ENCODE results near the gene CNOT3. TPM values are rescaled to one million over a fixed set of nuclear protein-coding genes. Genes with fewer than 3 reads are reported as not detected.

Gene CNOT3
- total and polyA plus RNA-seq, 4 donors, result 23.5 to 40.4 (median 28.8) TPM

- Histone ChIP-seq H3K36me3 (ENCODE audit: control insufficient read depth in 4 of 4, insufficient read depth in 4 of 4, low read length in 4 of 4) (peaks cover 0 to 28% (median 6%) of the 10 kb centered on the region in 4 donors), H3K4me1 (ENCODE audit: control insufficient read depth in 5 of 5, insufficient read depth in 5 of 5, low read length in 5 of 5) (peaks cover 7 to 22% (median 9%) of the 10 kb centered on the region in 5 donors), H3K9ac (ENCODE audit: insufficient read depth in 1 of 2, low read length in 2 of 2) (peak within 1 kb of the TSS; percentile 71 to 81), H3K9me3 (ENCODE audit: control insufficient read depth in 4 of 4, insufficient read depth in 3 of 4, low read length in 3 of 4) (no peaks in the 10 kb centered on the region), H3K27ac (ENCODE audit: low read depth in 1 of 2, low read length in 1 of 2) (peak within 1 kb of the TSS; percentile 90 to 96), H3K27me3 (ENCODE audit: control insufficient read depth in 3 of 3, insufficient read depth in 3 of 3, low read length in 2 of 3) (peaks cover 0 to 2% (median 0%) of the 10 kb centered on the region in 3 donors), H3K4me3 (peak within 1 kb of the TSS; percentile 39)
- WGBS, 2 donors, result 0% methylated on average over 72 of the region's 72 CpGs
- TF ChIP-seq, protein P1, sequence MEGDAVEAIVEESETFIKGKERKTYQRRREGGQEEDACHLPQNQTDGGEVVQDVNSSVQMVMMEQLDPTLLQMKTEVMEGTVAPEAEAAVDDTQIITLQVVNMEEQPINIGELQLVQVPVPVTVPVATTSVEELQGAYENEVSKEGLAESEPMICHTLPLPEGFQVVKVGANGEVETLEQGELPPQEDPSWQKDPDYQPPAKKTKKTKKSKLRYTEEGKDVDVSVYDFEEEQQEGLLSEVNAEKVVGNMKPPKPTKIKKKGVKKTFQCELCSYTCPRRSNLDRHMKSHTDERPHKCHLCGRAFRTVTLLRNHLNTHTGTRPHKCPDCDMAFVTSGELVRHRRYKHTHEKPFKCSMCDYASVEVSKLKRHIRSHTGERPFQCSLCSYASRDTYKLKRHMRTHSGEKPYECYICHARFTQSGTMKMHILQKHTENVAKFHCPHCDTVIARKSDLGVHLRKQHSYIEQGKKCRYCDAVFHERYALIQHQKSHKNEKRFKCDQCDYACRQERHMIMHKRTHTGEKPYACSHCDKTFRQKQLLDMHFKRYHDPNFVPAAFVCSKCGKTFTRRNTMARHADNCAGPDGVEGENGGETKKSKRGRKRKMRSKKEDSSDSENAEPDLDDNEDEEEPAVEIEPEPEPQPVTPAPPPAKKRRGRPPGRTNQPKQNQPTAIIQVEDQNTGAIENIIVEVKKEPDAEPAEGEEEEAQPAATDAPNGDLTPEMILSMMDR (IDR thresholded peaks at IDR 0.05; ENCODE audit: control extremely low read depth, extremely low read depth), result peak; percentile 31
- peak; percentile 100 for DNase-seq
- ATAC-seq (ENCODE audit: insufficient read depth, low FRiP score), result peak; percentile 91
These were observed 22.0 kb downstream of the CNOT3 start, which contains the start of gene LENG1 for GRCh38 chr19:54159352-54160181. Gene LENG1, minus strand, starts transcription at chr19:54159721. Its CDS starts 26 bp downstream, at chr19:54159695.

DNA sequence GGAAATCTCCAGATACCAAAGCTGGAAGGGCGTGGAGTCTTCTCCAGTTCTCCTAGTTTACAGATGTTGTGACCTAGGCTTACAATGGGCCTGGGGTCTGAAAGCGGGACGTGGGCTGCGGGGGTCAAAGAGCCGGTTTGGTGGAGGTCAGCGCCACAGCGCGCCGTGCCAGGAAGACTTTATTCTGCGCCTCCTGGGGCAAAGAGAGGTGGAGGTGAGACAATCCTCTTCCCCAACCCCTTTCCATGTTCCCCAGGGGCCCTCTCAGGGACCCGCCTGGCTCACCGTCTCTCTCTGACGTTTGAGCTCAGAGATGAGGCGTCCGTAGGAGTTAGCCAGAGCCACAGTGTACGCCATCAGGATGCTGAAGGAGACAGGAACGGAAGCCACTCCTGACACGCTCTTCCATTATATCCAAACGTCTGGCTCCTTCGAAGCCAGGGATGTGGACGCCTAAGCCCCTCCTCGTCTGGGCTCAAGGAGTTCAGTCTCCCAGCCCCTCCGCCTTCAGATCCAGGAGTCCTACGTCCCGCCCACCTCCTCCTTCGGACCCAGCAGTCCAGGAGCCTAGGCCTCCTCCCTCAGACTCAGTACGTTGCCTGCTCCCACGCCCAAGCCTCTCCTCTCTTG is 22.7 kb downstream of the CNOT3 start:
- Histone ChIP-seq H3K9me3 (ENCODE audit: control insufficient read depth in 4 of 4, insufficient read depth in 3 of 4, low read length in 3 of 4) (no peaks in the 10 kb centered on the region), H3K4me1 (ENCODE audit: control insufficient read depth in 5 of 5, insufficient read depth in 5 of 5, low read length in 5 of 5) (peaks cover 7 to 22% (median 9%) of the 10 kb centered on the region in 5 donors), H3K9ac (ENCODE audit: insufficient read depth in 1 of 2, low read length in 2 of 2) (peak overlapping the region; percentile 71 to 81), H3K27me3 (ENCODE audit: control insufficient read depth in 3 of 3, insufficient read depth in 3 of 3, low read length in 2 of 3) (peaks cover 0 to 2% (median 0%) of the 10 kb centered on the region in 3 donors), H3K4me3 (peak overlapping the region; percentile 21), H3K36me3 (ENCODE audit: control insufficient read depth in 4 of 4, insufficient read depth in 4 of 4, low read length in 4 of 4) (peaks cover 0 to 21% (median 6%) of the 10 kb centered on the region in 4 donors), H3K27ac (ENCODE audit: low read depth in 1 of 2, low read length in 1 of 2) (peak overlapping the region; percentile 38 to 90)
- no peak for ATAC-seq (ENCODE audit: insufficient read depth, low FRiP score)
- TF ChIP-seq, protein P1 (IDR thresholded peaks at IDR 0.05; ENCODE audit: control extremely low read depth, extremely low read depth), result no peak
- peak in 2 of 3 donors; percentile 31 to 35 for DNase-seq
- 3 to 5% methylated on average over 28 of the region's 28 CpGs for WGBS, 2 donors

DNA sequence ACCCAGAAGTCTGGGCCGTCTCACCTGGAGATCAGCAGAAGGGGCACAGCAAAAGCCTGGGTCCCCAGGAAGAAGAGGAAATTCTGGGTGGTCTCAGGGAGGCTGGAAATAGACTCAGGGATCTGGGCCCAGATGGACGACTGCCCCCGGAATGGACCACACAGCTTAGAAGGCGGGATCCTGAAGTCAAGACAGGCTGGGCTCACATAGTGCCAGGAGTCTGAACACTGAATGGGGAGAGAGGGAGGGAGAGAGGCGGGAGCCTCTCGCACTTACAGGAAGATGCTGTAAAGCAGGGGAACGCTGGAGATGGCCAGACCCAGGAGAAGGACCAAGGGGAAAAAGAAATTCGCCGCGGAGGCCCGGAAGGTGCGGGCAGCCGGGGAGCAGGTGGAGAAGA is 23.3 kb downstream of the CNOT3 start:
- TF ChIP-seq, protein P1 (IDR thresholded peaks at IDR 0.05; ENCODE audit: control extremely low read depth, extremely low read depth), result no peak
- WGBS, 2 donors, result 38 to 54% methylated on average over 13 of the region's 13 CpGs
- H3K36me3 ChIP-seq (ENCODE audit: control insufficient read depth in 4 of 4, insufficient read depth in 4 of 4, low read length in 4 of 4), result peaks cover 0 to 15% (median 6%) of the 10 kb centered on the region in 4 donors
- peaks cover 7 to 22% (median 9%) of the 10 kb centered on the region in 5 donors for H3K4me1 ChIP-seq (ENCODE audit: control insufficient read depth in 5 of 5, insufficient read depth in 5 of 5, low read length in 5 of 5)
- peak overlapping the region in 1 of 2 donors; percentile 90 for H3K27ac ChIP-seq (ENCODE audit: low read depth in 1 of 2, low read length in 1 of 2)
- H3K9me3 ChIP-seq (ENCODE audit: control insufficient read depth in 4 of 4, insufficient read depth in 3 of 4, low read length in 3 of 4), result no peaks in the 10 kb centered on the region
- DNase-seq (peak in 2 of 3 donors; percentile 33 to 40), ATAC-seq (ENCODE audit: insufficient read depth, low FRiP score) (no peak)
- no peak overlapping the region for H3K4me3 ChIP-seq
- H3K9ac ChIP-seq (ENCODE audit: insufficient read depth in 1 of 2, low read length in 2 of 2), result peak overlapping the region in 1 of 2 donors; percentile 71
- peaks cover 0 to 2% (median 0%) of the 10 kb centered on the region in 3 donors for H3K27me3 ChIP-seq (ENCODE audit: control insufficient read depth in 3 of 3, insufficient read depth in 3 of 3, low read length in 2 of 3)
